Measurements from ENCODE around the gene TRAK1.

DNA sequence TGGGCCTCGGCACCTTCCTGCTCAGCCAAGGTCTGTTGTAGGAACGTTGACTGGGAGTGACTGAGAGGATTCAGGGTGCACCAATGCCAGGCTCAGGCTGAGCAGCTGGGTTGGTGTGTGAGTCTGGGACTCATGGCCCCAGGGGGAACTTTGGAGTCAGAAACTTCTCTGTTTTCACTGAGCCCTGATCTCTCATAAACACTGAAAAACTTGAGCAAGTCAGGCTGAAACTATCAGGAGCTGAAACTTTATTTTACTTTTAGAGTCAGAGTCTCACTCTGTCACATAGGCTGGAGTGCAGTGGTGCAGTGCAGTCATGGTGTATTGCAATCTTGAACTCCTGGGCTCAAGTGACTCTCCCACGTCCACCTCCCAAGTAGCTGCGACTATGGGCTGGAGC is 3.0 kb downstream of the TRAK1 start:
- no peak for TF ChIP-seq CTCF (IDR thresholded peaks at IDR 0.05; ENCODE audit: poor library complexity)
- no peak for TF ChIP-seq EZH2phosphoT487 (IDR thresholded peaks at IDR 0.05; ENCODE audit: low read depth, severe bottlenecking, unreplicated experiment)
